Rectal smooth muscle tissue (tissue), 1 donor: Measurements from ENCODE around the gene NEGR1.

Source experiments
- H3K27ac ChIP-seq: one replicate; pipeline ENCODE4 v1.7.0; 2013; ENCODE audit warnings: low read depth, low read length, inconsistent platforms
- H3K27me3 ChIP-seq: one replicate; pipeline ENCODE4 v1.7.0; 2013; ENCODE audit warnings: low read length; ENCODE audit not compliant: control insufficient read depth, insufficient read depth
- H3K36me3 ChIP-seq: one replicate; pipeline ENCODE4 v1.7.0; 2013; ENCODE audit warnings: low read length; ENCODE audit not compliant: control insufficient read depth, insufficient read depth
- H3K4me1 ChIP-seq: one replicate; pipeline ENCODE4 v1.7.0; 2013; ENCODE audit warnings: low read length; ENCODE audit not compliant: control insufficient read depth, insufficient read depth
- H3K4me3 ChIP-seq: one replicate; pipeline ENCODE4 v1.7.0; 2013; ENCODE audit warnings: low read length
- H3K9ac ChIP-seq: one replicate; pipeline ENCODE4 v1.7.0; 2013; ENCODE audit warnings: low read length

Gene NEGR1

DNA sequence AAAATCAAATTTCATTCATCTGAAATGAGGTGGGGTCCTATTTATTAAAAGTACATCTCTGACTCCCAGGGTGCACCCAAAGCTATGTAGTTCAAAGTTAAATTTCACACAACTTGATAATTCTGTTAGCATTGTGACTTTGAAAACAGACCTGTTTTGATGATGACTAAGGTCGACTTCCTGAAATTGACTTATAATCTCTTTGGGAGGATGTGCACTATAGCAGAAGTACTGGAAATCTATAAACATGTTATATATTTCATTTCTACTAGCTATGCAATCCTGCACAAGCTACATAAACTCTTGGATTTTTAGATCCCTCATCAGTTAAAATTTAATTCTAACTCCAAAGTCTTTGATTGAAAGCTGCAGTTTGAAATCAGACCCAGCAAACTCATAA lies 507.6 kb downstream of the NEGR1 start:
- Histone ChIP-seq H3K9ac (no peak overlapping the region), H3K27me3 (no peaks in the 10 kb centered on the region), H3K4me1 (no peaks in the 10 kb centered on the region), H3K27ac (no peak overlapping the region), H3K4me3 (no peak overlapping the region), H3K36me3 (no peaks in the 10 kb centered on the region)

DNA sequence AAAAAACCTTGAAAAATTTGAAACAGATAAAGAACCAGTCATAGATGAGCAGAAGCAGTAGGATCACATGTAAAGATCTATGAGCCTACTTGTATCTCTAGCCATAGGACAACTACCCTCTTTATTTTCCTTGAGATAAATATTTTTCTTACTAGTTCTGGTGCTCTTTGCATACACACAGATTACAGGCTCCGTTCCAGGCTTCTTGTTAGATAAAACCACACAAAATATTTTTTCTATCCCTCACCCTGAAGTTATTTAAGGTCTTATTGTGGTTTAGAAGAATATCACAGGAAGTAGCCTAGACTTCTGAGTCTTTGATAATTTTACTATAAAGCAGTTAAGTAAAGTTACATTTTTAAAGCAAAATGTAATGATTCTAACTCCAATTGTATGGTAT lies 512.2 kb downstream of the NEGR1 start:
- H3K4me1 ChIP-seq: no peaks in the 10 kb centered on the region
- no peaks in the 10 kb centered on the region for H3K36me3 ChIP-seq
- no peak overlapping the region for H3K9ac ChIP-seq
- H3K4me3 ChIP-seq: no peak overlapping the region
- H3K27me3 ChIP-seq: no peaks in the 10 kb centered on the region
- no peak overlapping the region for H3K27ac ChIP-seq

DNA sequence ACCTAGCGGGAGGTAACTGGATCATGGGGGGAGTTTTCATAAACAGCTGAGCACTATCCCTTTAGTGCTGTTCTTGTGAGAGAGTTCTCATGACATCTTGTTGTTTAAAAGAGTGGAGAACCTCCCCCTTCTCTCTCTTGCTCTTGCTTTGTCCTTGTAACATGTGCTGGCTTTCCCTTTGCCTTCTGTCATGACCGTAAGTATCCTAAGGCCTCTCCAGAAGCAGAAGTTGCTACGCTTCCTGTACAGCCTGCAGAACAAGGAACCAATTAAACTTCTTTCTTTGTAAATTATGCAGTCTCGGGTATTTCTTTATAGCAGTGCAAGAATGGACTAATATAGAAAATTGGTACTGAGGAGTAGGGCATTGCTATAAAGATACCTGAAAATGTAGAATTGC lies 515.6 kb downstream of the NEGR1 start:
- Histone ChIP-seq H3K27ac (no peak overlapping the region), H3K36me3 (no peaks in the 10 kb centered on the region), H3K4me3 (no peak overlapping the region), H3K4me1 (no peaks in the 10 kb centered on the region), H3K9ac (no peak overlapping the region), H3K27me3 (no peaks in the 10 kb centered on the region)

DNA sequence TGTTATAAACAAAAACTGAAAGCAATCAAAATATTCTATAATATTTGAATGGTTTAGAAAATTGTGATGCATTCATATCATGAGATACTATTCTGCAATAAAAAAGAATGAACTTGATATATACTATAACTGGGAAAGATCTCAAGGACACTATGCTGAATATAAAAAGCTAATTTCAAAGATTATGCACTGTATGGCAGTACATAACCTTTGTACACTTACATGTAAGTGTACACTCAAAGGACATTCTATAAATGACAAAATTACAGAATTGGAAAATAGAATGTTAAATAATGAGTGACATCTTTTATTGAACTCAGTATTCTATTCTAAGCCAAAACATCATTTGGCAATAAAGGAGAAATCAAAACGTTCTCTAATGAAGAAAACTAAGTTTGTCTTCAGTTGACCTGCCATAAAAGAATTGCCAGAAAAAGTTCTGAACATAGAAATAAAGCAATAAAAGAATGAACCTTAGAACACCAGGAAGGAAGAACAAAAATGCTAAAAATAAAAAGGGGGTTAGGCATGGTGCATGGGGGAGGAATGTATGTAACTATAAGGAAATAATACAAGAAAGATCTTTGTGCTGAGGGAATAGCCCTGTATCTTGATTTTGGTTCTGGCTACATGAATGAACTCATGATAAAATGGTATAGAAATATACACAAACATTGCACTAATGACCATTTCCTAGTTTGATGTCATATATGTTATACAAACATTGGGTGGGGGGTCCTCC lies 519.7 kb downstream of the NEGR1 start:
- Histone ChIP-seq H3K27me3 (no peaks in the 10 kb centered on the region), H3K36me3 (no peaks in the 10 kb centered on the region), H3K4me3 (no peak overlapping the region), H3K9ac (no peak overlapping the region), H3K4me1 (no peaks in the 10 kb centered on the region), H3K27ac (no peak overlapping the region)

DNA sequence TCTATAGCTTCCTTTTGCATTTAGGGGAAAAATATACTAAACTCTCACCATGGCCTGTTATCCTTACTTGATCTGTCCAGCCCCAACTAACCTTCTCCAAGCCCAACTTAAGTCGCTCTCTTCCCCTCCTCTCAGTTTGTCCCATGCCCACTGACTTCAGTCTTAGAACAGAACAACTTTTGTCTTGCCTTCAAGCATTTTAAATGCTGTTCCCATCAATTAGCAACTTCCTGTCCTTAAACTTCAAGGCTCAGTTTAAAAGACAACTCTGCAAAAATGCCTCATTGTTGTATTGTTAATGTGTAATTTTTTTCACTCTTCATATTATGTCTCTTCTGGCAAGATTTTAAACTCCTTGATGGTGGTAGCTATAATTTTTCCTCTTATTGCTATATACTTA lies 526.9 kb downstream of the NEGR1 start:
- H3K36me3 ChIP-seq: no peaks in the 10 kb centered on the region
- H3K27me3 ChIP-seq: no peaks in the 10 kb centered on the region
- H3K4me1 ChIP-seq: no peaks in the 10 kb centered on the region
- no peak overlapping the region for H3K9ac ChIP-seq
- H3K4me3 ChIP-seq: no peak overlapping the region
- no peak overlapping the region for H3K27ac ChIP-seq

DNA sequence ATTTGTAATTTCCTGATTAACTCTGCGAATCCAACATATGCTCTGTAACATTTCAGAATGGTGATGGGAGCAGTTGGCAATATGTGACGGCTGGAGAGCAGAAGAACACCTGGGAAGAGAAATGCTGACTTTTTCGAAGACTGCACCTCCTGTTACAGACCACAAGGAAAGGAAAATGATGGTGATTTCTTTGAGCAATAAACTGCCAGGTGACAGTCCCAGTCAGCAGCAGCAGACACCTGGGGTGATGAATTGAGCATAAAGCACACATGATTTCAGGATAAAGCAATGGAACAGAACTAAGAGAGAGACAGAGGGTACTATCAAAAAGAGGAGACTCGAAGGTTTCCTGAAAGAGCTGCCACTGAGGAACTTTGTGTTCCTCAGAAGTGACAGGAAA lies 528.6 kb downstream of the NEGR1 start:
- Histone ChIP-seq H3K27ac (no peak overlapping the region), H3K4me1 (no peaks in the 10 kb centered on the region), H3K4me3 (no peak overlapping the region)

DNA sequence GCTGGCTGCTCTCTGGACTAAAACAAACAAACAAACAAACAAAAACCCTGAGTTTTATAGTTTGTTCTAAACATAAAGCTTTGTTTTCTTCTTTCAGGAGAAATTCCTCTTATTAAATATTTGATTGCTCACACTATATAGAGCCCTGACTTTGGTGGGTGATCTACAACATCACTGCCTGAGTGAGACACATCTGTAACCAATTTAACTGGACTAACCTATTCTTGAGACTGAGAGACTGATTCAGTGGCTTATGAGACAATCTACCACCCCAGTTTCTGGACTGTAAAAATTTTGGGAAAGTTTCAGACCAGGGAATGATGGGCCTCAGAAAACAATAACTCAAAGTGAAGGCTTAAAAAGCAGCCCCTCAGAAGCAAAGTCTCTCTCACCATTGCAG lies 537.0 kb downstream of the NEGR1 start:
- Histone ChIP-seq H3K4me1 (no peaks in the 10 kb centered on the region), H3K27me3 (no peaks in the 10 kb centered on the region), H3K4me3 (no peak overlapping the region), H3K9ac (no peak overlapping the region), H3K27ac (no peak overlapping the region), H3K36me3 (no peaks in the 10 kb centered on the region)

More for the DNA sequence above, 528.6 kb downstream of the NEGR1 start:
- H3K27me3 ChIP-seq: no peaks in the 10 kb centered on the region
- H3K36me3 ChIP-seq: no peaks in the 10 kb centered on the region
- H3K9ac ChIP-seq: no peak overlapping the region

DNA sequence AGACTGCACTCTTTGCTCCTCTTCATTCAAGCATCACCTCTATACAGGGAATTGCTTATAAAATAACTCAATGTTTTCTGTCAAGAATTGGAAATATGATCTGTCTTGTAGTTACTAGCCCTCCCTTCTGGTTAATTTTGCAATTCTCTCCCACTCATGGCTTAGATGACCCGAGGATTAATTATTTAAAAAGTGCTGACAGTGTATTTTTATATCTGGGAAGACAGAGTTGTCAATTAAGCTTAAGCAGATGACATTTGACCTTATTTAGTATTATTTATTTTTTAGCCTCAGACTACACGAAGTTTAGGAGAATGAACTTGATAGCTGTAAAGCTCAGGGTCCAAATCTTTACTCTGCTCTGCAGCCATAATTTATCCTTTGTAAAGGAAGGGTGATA lies 538.5 kb downstream of the NEGR1 start:
- no peak overlapping the region for H3K27ac ChIP-seq
- H3K4me1 ChIP-seq: no peaks in the 10 kb centered on the region
- no peak overlapping the region for H3K9ac ChIP-seq
- H3K4me3 ChIP-seq: no peak overlapping the region
- H3K36me3 ChIP-seq: no peaks in the 10 kb centered on the region
- no peaks in the 10 kb centered on the region for H3K27me3 ChIP-seq

DNA sequence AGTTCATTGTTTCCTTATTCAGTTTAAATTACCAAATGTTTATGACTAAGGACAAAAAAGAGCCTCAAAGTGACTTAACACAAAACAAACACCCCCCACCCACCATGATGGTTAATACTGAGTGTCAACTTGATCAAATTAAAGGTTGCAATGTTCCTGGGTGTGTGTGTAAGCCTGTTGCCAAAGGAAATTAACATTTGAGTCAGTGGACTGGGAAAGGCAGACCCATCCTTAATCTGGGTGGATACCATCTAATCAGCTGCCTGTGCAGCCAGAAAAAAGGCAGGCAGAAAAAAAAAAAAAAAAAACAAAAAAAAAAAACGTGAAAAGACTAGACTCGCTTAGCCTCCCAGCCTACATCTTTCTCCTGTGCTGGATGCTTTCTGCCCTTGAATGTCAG lies 543.4 kb downstream of the NEGR1 start:
- Histone ChIP-seq H3K9ac (no peak overlapping the region), H3K4me3 (no peak overlapping the region), H3K27ac (no peak overlapping the region), H3K36me3 (no peaks in the 10 kb centered on the region), H3K4me1 (no peaks in the 10 kb centered on the region), H3K27me3 (no peaks in the 10 kb centered on the region)

DNA sequence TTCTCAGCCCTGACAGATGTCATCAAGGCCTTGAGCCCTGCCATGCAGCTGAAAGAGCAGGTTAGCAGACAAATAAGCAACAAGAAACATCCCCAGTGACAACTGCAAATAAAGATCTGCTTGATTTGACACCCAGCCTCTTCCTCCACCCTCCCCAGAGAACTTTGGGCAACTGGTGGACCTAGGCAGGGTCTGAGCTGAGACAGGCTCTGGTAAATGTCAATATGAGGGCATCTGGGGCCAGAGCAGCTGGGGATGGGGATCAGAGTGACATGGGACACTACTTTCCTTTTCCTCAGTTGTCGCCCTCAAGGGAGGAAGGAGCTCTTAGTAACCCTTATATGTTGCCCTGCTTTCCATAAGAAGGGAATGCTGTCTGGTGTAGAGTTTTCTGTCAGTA lies 544.1 kb downstream of the NEGR1 start:
- Histone ChIP-seq H3K27me3 (no peaks in the 10 kb centered on the region), H3K4me3 (no peak overlapping the region), H3K9ac (no peak overlapping the region), H3K4me1 (no peaks in the 10 kb centered on the region), H3K36me3 (no peaks in the 10 kb centered on the region), H3K27ac (no peak overlapping the region)

DNA sequence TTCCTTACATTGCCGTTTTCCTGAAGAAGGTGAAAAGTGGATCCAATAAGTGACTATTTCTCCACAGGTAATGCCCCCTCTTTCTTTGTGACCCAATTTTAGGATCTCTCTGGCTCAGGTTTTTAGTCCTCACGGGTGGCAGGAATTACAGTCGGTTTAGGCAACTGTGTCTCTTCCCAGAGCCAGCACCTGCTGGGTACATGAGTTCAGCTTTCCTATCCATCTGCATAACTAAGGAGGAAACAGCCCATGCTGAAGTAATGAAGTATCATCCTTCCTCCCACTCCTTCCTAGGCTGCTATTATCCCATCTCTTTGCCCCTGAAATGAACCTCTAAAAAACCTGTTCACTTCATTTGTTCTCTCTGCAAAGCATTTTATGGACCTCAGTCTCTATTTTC lies 544.6 kb downstream of the NEGR1 start:
- Histone ChIP-seq H3K9ac (no peak overlapping the region), H3K4me3 (no peak overlapping the region), H3K36me3 (no peaks in the 10 kb centered on the region), H3K27me3 (no peaks in the 10 kb centered on the region), H3K4me1 (no peaks in the 10 kb centered on the region), H3K27ac (no peak overlapping the region)

DNA sequence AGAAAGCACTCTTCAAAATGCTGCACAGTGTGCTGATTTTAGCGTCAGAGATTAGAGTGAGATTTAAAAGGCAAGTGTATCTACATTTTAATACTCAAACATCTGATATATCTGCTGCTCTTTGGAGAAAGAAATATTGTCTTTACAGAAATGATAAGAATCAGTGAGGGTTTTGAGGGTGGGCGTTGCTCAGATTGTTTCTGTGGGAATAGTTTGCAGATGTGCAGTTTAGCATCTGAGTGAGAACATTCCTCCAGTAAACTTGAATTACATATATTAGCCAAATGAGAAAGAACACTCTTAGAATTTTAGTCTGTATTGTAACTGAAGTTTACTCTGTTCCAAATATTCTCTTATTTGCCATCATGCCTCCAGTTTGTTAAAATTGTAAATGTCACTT lies 549.2 kb downstream of the NEGR1 start:
- no peak overlapping the region for H3K4me3 ChIP-seq
- H3K27me3 ChIP-seq: no peaks in the 10 kb centered on the region
- H3K36me3 ChIP-seq: no peaks in the 10 kb centered on the region
- H3K4me1 ChIP-seq: no peaks in the 10 kb centered on the region
- H3K27ac ChIP-seq: no peak overlapping the region
- no peak overlapping the region for H3K9ac ChIP-seq

DNA sequence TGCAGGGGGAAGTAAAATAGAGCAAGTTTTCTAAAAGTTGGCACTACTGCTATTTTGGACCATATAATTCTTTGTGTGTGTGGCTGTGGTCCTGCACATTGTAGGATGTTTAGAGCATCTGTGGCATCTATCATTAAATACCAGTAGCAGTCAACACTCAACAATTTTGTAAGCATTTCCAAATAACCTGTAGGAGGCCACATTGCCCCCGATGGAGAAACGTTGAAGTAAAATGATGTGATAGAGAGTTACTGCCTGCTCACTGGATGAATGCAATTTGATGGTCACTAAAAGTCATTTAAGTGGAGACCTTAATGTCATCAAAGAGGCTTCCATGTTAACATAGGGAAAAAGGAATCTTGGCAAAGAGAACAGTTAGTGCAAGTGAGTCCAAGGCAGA lies 560.8 kb downstream of the NEGR1 start:
- Histone ChIP-seq H3K4me1 (no peaks in the 10 kb centered on the region), H3K36me3 (no peaks in the 10 kb centered on the region), H3K9ac (no peak overlapping the region), H3K4me3 (no peak overlapping the region), H3K27ac (no peak overlapping the region), H3K27me3 (no peaks in the 10 kb centered on the region)
